ENCODE measurements around the gene HOXA11.

Gene HOXA11

DNA sequence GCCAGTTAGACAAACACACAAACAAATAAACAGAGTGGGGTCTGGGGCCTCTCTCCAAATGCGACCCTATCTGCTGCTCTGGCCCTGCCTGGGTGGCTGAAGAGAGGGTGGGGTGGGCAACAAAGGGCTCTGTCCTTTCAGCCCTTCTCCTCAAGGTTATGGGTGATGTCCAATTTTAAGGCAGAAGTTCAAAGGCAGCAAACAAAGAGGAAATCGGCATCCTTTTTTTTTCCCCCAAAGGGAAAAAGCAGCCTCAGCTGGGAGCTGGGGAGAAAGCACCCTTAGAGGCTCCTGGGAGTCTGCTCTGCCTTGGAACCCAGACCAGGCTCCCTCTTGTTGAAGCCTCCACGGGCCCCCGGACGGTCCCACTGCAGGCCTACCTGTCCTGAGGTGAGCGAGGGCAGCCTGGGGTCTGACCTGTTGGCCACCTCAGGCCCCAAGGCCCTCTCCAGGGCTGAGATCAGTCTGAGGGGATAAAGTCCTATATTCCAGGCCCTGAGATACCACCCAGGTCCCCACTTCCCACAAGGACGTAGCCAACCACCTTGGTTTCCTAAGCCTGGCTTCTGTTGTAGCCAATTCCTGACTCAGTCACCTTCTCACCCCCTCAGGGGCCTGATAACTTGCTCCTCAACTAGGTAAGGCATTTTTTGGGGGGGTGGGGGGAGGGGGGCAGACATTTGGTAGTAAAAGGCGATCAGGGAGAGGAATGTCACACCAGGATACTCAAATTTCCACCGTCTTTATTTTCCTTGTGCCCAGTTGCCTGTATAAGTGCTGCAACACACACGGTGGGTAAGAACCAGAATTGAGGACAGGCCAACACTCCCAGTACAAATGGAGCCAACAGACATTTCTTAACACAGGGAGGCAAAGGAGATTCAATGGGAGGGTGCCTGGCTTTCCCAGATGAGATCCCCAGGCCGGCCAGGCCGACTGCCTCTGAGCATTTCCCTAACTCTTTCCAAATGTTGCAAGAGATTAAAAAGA is 4.3 kb downstream of the HOXA11 start:
- DNase-seq (ENCODE audit: low read depth in 2 of 2), result no peak

GRCh38 chr7:27179503-27180430 is 5.3 kb downstream of the HOXA11 start:
- DNase-seq (ENCODE audit: low read depth in 2 of 2), result no peak

GRCh38 chr7:27179030-27179429 is 6.0 kb downstream of the HOXA11 start:
- no peak for DNase-seq (ENCODE audit: low read depth in 2 of 2)

- DNase-seq (ENCODE audit: low read depth in 2 of 2), result no peak
Measured at GRCh38 chr7:27178366-27178765, 6.7 kb downstream of the HOXA11 start.

GRCh38 chr7:27177795-27178320 is 7.2 kb downstream of the HOXA11 start:
- DNase-seq (ENCODE audit: low read depth in 2 of 2), result no peak

DNA sequence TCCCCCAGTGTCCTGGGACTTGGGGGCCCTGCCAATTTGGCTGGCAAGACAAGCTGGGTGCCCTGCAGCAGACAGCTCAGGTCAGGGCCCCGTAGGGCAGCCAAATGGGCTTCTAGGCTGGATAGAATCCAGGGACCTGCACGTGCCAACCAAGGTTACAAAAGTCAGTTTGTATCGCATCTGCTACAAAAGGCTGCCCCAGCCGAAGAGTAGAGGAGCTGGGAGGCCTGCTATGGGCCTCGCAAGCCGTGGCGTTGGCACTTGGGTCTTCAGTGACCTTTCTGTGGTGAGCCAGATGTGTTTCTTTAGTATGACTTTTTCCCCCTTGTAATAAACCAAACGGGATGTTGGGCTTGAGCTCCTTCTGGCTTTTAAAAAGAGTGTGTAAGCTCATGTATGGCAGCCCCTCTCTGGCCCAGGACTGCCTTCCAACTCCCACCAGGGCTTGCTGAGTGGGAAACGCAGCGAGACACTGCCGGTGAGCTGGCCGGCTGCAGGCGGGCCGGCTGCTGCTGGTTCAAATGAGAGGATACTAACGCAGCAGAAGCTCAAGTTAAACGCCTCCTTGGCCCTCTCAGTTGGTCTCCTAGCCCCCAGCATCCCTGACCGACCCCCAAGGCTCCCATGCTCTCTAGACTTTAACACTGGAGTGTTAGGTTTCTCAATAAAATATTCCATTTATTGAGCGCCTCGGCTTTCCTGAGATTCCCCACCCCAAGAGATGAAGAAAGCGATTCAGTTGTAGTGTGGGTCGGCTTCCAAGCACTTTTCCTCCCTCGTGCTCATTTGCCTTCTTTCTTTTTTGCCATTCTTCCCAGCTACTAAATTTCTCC is 7.9 kb downstream of the HOXA11 start:
- DNase-seq (ENCODE audit: low read depth in 2 of 2), result no peak

- no peak for DNase-seq (ENCODE audit: low read depth in 2 of 2)
Measured at GRCh38 chr7:27176524-27176845, 8.5 kb downstream of the HOXA11 start.

DNA sequence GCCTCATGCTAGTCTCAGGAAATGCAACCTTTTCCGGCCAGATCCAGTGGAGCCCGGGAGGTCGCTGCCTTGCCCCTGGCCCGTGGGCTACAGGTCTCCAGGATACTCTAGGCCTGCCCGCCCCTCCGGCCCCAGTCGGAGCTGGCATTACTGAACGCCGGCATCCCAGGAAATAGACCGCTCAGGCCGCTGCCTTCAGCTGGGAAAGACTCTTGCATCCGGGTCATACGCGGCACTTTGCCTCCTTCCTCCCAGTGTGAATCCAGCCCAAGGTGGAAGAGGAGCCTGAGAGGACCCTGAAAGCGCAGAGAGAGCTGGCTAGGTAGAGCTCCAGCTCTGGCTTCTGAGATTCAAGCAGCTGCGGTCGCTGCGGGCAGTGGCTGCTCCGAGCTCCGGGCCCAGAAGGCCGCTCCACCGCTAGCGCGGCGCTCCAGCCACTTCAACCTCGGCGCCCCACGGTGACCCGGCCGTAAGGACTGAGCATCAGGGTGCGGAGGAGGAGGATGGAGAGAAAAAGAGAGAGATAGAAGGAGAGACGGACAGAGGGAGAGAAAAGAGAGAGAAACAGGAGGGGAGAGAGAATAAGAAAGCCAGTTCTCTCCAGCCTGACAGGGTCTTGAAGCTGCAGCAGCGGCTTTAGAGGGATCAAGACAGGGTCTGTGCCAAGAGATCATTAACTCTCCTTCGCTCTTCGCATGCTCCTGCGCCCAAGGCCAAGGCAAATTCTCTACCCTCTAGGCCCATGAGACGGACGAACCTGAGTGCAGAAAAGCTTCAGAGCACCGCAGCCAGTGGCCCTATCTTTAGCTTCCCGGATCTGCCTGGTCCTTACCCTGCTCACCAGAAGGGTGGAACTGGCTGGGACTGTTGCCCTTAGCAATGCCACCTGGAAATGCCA is 9.2 kb downstream of the HOXA11 start:
- DNase-seq (ENCODE audit: low read depth in 2 of 2), result no peak

- no peak for DNase-seq (ENCODE audit: low read depth in 2 of 2)
Measured at GRCh38 chr7:27174874-27175625, 10.0 kb downstream of the HOXA11 start.

DNA sequence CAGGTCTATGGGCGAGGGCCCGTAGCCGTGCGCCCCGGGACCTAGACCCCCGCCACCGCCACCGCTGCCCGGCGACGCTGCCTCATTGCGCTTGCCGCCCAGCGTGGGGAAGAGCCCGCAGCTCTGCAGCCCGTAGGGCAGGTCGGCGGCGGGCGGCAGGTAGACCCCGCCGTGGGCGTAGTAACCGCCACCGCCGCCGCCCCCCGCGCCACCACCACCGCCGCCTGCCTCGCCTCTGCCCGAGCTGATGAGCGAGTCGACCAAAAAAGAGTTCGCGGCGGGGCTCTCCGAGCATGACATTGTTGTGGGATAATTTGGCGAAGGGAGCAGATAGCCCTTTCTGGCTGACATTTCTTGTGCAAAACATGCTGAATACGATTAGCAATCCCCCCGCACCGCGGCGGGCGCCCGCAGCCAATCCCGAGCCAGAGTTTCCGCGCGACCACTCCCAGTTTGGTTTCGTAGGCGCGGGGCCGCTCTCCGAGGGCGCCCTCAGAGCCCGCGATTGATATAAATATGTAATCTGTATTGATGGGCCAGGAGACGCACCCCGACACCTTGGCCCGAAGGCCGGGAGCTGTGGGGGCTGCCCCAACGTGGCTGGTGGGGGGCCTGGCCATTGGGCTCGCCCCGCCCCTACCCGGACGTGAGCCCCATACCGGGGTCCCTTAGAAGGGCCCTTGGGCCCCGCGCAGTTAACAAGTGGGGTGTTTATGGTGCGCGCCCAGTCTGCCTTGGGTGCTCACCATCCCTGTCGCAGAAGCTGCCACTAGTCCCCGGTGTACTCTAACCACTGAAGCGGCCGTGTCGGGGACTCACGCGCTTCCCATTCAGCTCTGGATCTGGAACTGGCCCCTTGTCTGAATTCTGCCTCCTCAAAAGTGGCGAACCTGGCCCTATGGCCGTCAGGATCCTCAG is 10.8 kb downstream of the HOXA11 start, which contains the start of gene HOXA10:
Gene HOXA10 (minus strand): TSS at position 365 of the 918 bp plus-strand sequence. CDS start 14 bp downstream, at position 351.
- DNase-seq (ENCODE audit: low read depth in 2 of 2), result no peak

GRCh38 chr7:27173511-27173955 is 11.5 kb downstream of the HOXA11 start:
- no peak for DNase-seq (ENCODE audit: low read depth in 2 of 2)

DNA sequence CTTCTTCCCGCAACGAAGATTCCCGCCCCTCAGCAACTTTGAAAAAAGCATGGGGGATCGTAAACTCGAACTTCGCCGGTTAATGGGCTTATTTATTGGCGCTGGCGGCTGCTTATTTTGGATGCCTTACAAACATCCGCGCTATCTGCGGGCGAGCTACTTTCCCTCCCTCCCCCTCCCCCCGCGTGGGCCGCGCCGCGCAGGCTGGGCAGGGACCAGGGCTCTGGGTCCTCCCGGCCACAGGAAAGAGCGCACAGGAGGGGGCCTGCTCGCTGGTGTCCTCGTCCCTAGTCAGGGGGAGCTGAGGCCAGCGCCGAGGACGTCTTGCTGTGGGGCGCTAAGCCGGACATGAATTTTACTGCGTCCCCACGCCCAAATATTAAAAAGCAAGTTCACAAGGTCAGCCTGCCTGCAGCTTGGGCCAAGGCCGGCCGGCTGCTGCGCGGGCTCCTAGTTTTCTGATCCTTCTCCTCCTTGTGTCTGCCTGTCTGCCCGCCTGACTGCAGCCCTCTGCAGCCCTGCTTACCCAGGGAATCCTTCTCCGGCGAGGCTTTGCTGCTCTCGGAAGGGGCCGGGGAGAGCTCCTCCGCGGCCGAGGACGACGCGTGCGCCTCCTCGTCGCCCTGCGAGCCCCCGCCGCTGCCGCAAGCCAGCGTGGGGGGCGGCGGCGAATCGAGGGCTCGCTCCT is 12.1 kb downstream of the HOXA11 start:
- no peak for DNase-seq (ENCODE audit: low read depth in 2 of 2)

DNA sequence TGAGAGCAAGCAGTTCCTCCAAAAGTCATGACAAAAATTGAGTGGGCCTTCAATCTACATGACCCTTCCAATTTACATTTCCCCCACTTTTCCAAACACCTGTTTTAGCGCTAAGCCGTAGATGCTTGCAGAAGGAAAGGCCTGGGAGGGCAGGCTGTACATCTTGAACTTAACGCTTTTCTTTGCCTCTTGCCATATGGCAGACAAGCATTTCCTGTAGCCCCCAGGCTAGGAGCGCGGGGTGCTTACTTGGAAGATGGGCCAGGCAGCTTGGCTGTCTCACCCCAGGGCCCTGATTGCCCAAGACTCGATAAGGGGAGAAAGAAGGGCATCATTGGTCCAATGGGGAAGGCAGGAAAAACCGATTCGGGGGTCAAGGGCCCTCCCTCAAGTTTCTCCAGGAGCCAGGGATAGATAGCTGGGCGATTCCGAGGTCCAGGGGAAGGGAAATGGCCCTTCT is 12.7 kb downstream of the HOXA11 start:
- DNase-seq (ENCODE audit: low read depth in 2 of 2), result no peak

DNA sequence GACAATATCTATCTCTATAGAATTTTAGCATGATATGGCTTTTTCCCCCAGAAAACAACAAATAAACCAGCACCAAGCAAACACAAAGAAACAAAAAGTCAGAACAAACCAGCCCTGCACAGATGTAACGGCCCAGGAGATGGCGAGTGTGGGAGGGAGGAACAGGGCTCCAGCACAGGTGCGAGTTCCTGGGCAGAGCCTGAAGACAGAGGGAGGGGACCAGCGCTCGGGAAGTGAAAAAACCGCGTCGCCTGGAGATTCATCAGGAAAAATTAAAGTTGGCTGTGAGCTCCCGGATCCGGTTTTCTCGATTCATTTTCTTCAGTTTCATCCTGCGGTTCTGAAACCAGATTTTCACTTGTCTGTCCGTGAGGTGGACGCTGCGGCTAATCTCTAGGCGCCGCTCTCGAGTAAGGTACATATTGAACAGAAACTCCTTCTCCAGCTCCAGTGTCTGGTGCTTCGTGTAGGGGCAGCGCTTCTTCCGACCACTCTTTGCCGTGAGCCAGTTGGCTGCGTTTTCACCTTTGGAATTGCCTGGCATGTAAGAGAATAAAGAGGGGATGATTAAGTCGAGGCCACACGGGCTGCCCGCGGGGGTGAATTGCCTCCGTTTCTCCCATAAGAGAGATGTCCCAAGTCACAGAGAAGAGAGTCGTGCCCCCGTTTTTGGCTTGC is 13.3 kb downstream of the HOXA11 start:
- DNase-seq (ENCODE audit: low read depth in 2 of 2), result no peak

- no peak for DNase-seq (ENCODE audit: low read depth in 2 of 2)
Measured at GRCh38 chr7:27171325-27171636, 13.8 kb downstream of the HOXA11 start.

GRCh38 chr7:27170426-27171324 is 14.4 kb downstream of the HOXA11 start:
- no peak for DNase-seq (ENCODE audit: low read depth in 2 of 2)
